Memory B cell (primary cell): Measurements from ENCODE around the gene G0S2.
"Not testable (repeated sequence)": the region's sequence is repeated elsewhere in the genome, so short reads cannot be mapped to it uniquely, and the experiment has no call there.

Source experiments
- ATAC-seq: fragments of 150-1000 bp; cut with Tn5 transposase; 2 replicates; pipeline ENCODE4 v1.10.0; 2021; ENCODE audit warnings: low read depth, mild to moderate bottlenecking, moderate library complexity
- DNase-seq, 2 donors: peaks; one replicate each; pipeline ENCODE4 v3.0.0; 2022; ENCODE audit warnings: low spot score in 2 of 2
- H3K27ac Mint-ChIP-seq: one replicate; pipeline ENCODE4 v1.8.0; 2022; ENCODE audit warnings: mild to moderate bottlenecking, moderate library complexity, mixed read lengths
- H3K27me3 Mint-ChIP-seq: one replicate; pipeline ENCODE4 v1.8.0; 2022; ENCODE audit warnings: mixed read lengths
- H3K36me3 Mint-ChIP-seq: one replicate; pipeline ENCODE4 v1.8.0; 2022; ENCODE audit warnings: mild to moderate bottlenecking, mixed read lengths
- H3K4me1 Mint-ChIP-seq: one replicate; pipeline ENCODE4 v1.8.0; 2022; ENCODE audit warnings: mixed read lengths
- H3K4me3 Mint-ChIP-seq: one replicate; pipeline ENCODE4 v1.8.0; 2022; ENCODE audit warnings: mild to moderate bottlenecking, moderate library complexity, mixed read lengths
- H3K9me3 Mint-ChIP-seq: one replicate; pipeline ENCODE4 v1.8.0; 2022; ENCODE audit warnings: mixed read lengths

The G0S2 gene

DNA sequence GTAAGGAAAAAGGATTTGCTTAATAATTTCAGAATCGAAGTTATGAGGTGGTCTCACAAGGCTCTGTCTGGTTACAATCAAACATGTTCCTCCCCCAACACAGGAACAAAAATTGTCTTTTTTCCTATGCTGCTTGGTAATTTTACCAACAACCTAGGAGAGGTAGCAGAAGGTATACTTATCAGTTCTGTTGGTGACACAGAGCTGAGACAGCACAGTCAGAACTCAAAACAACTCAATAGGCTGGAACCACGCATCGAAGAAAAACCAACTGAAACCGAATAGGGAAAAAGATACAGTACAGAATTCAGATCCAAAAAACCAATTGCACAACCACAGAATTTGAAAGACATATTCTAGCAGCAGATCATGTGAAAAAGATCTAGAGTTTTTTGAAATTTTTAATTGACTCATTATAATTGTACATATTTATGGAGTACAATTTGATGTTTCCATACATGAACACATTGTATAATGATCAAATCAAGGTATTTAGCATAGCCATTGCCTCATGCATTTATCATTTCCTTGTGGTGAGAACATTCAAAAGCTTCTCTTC lies 3.8 kb downstream of the G0S2 start:
- Mint-ChIP-seq H3K27ac (no peak overlapping the region), H3K4me1 (peaks cover 13% of the 10 kb centered on the region), H3K27me3 (peaks cover 31% of the 10 kb centered on the region), H3K9me3 (no peaks in the 10 kb centered on the region), H3K4me3 (no peak overlapping the region), H3K36me3 (no peaks in the 10 kb centered on the region)
- ATAC-seq (no peak), DNase-seq (no peak)

- H3K27ac Mint-ChIP-seq: no peak overlapping the region
- ATAC-seq (no peak), DNase-seq (no peak)
- no peaks in the 10 kb centered on the region for H3K9me3 Mint-ChIP-seq
- no peak overlapping the region for H3K4me3 Mint-ChIP-seq
- peaks cover 2% of the 10 kb centered on the region for H3K27me3 Mint-ChIP-seq
- peaks cover 3% of the 10 kb centered on the region for H3K4me1 Mint-ChIP-seq
- H3K36me3 Mint-ChIP-seq: no peaks in the 10 kb centered on the region
These were observed 10.6 kb downstream of the G0S2 start for GRCh38 chr1:209685821-209686220.

- Mint-ChIP-seq H3K36me3 (no peaks in the 10 kb centered on the region), H3K4me1 (peaks cover 3% of the 10 kb centered on the region), H3K27me3 (peaks cover 2% of the 10 kb centered on the region), H3K27ac (no peak overlapping the region), H3K4me3 (no peak overlapping the region), H3K9me3 (no peaks in the 10 kb centered on the region)
- no peak for DNase-seq
- ATAC-seq: no peak
These were observed 11.1 kb downstream of the G0S2 start for GRCh38 chr1:209686322-209686721.

DNA sequence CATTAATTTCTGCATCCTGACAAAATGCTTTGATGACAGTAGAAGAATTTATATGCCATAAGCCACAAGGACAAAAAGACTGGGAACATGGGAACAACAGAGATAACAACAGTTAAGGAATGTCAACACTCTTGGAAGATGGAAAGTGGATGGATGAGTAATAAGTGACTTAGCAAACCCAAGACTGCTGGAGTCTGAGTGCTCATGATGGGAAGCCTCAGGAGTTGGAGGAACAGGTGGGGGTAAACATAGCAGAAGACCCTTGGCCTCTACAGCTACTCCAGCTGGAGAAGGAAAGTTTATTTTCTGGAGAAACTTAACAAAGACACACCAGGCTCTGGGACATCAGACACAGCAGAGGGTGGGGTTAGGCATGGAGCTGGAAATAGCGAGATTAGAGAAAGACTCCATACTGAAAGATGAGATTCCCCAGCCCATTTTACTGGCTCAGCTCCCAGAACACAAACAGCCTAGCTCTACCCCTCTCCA lies 13.6 kb downstream of the G0S2 start:
- H3K9me3 Mint-ChIP-seq: no peaks in the 10 kb centered on the region
- peaks cover 5% of the 10 kb centered on the region for H3K27me3 Mint-ChIP-seq
- DNase-seq (no peak), ATAC-seq (no peak)
- H3K27ac Mint-ChIP-seq: no peak overlapping the region
- H3K4me3 Mint-ChIP-seq: no peak overlapping the region
- no peaks in the 10 kb centered on the region for H3K36me3 Mint-ChIP-seq
- peaks cover 5% of the 10 kb centered on the region for H3K4me1 Mint-ChIP-seq

- Mint-ChIP-seq H3K27ac (no peak overlapping the region), H3K27me3 (peaks cover 8% of the 10 kb centered on the region), H3K4me1 (peaks cover 5% of the 10 kb centered on the region), H3K9me3 (no peaks in the 10 kb centered on the region), H3K4me3 (no peak overlapping the region), H3K36me3 (no peaks in the 10 kb centered on the region)
- DNase-seq (no peak), ATAC-seq (no peak)
These were observed 14.3 kb downstream of the G0S2 start for GRCh38 chr1:209689477-209689876.

GRCh38 chr1:209691237-209691636 lies 16.0 kb downstream of the G0S2 start:
- H3K27me3 Mint-ChIP-seq: peaks cover 8% of the 10 kb centered on the region
- H3K27ac Mint-ChIP-seq: no peak overlapping the region
- ATAC-seq (no peak), DNase-seq (no peak)
- peaks cover 2% of the 10 kb centered on the region for H3K4me1 Mint-ChIP-seq
- no peaks in the 10 kb centered on the region for H3K9me3 Mint-ChIP-seq
- no peaks in the 10 kb centered on the region for H3K36me3 Mint-ChIP-seq
- no peak overlapping the region for H3K4me3 Mint-ChIP-seq

- H3K9me3 Mint-ChIP-seq: no peaks in the 10 kb centered on the region
- ATAC-seq (no peak), DNase-seq (no peak)
- no peak overlapping the region for H3K27ac Mint-ChIP-seq
- H3K27me3 Mint-ChIP-seq: peaks cover 10% of the 10 kb centered on the region
- no peaks in the 10 kb centered on the region for H3K36me3 Mint-ChIP-seq
- peaks cover 2% of the 10 kb centered on the region for H3K4me1 Mint-ChIP-seq
- H3K4me3 Mint-ChIP-seq: no peak overlapping the region
These were observed 17.1 kb downstream of the G0S2 start for GRCh38 chr1:209692296-209692695.

DNA sequence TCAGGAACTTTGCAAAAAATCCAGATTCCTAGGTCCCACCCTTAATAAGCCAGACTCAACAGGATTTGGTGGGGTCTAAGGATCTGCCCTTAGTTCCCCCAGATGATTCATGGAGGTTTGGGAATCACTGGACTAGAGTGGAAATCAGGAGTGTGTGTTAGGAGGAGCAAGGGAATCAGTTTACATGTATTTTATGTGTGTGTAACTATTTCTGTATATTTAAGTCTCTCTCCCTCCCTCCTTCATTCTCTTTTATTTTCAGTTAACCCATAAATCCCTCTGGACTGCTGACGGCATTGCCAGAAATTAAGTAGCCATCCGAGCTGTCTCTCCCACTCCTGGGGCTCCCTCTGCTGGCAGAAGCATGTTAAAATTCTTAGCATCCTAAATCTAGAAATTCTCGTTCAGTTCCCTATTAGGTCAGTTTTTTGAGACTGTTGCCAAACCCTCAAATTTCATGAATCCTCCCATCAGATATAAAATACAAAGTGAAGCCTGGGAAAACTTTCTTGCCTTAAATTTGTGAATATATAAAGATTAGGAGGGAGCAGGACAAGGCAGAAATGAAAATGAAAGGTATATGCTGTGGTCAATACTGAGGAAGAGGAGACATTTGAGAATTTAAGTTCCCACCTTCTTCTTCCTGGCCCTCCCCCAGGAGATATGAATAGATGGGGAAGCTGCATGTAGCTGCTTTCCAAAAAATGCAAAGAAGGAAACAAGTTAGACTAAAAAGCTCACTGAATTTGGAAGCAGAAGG lies 17.7 kb downstream of the G0S2 start:
- DNase-seq (peak; percentile 61 to 67), ATAC-seq (peak; percentile 52)
- H3K4me1 Mint-ChIP-seq: peaks cover 2% of the 10 kb centered on the region
- no peaks in the 10 kb centered on the region for H3K36me3 Mint-ChIP-seq
- H3K9me3 Mint-ChIP-seq: no peaks in the 10 kb centered on the region
- no peak overlapping the region for H3K27ac Mint-ChIP-seq
- H3K27me3 Mint-ChIP-seq: peaks cover 11% of the 10 kb centered on the region
- no peak overlapping the region for H3K4me3 Mint-ChIP-seq

- H3K27ac Mint-ChIP-seq: no peak overlapping the region
- peaks cover 3% of the 10 kb centered on the region for H3K9me3 Mint-ChIP-seq
- H3K4me1 Mint-ChIP-seq: peaks cover 3% of the 10 kb centered on the region
- peaks cover 12% of the 10 kb centered on the region for H3K27me3 Mint-ChIP-seq
- ATAC-seq: no peak
- no peak overlapping the region for H3K4me3 Mint-ChIP-seq
- no peaks in the 10 kb centered on the region for H3K36me3 Mint-ChIP-seq
- DNase-seq: no peak
These were observed 21.5 kb downstream of the G0S2 start for GRCh38 chr1:209696673-209697072.

DNA sequence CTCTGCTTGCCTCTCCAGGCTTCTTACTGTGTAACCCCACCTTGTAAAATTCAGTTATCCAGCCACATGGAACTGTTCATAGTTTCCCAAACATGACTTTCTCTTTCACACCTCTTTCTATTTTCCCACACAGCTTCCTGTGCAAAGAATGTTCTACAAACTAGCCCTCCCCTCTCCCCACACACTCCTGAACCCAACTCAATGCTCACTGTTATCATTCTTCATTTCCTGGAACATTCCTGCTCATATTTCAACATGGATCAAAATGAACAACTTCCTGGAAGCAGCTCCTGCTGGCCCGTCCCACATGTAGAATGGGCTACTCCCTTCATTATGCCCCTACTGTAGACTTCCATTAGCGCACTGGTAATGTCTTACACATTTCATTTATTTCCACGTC lies 21.9 kb downstream of the G0S2 start:
- Mint-ChIP-seq H3K4me1 (peaks cover 4% of the 10 kb centered on the region), H3K9me3 (peaks cover 3% of the 10 kb centered on the region), H3K27me3 (peaks cover 13% of the 10 kb centered on the region), H3K4me3 (no peak overlapping the region), H3K36me3 (no peaks in the 10 kb centered on the region), H3K27ac (no peak overlapping the region)
- ATAC-seq (no peak), DNase-seq (no peak)

GRCh38 chr1:209700686-209701085 lies 25.5 kb downstream of the G0S2 start:
- ATAC-seq, H3K36me3 Mint-ChIP-seq, H3K27me3 Mint-ChIP-seq, H3K9me3 Mint-ChIP-seq, H3K27ac Mint-ChIP-seq, DNase-seq, H3K4me3 Mint-ChIP-seq, H3K4me1 Mint-ChIP-seq: not testable (repeated sequence)

DNA sequence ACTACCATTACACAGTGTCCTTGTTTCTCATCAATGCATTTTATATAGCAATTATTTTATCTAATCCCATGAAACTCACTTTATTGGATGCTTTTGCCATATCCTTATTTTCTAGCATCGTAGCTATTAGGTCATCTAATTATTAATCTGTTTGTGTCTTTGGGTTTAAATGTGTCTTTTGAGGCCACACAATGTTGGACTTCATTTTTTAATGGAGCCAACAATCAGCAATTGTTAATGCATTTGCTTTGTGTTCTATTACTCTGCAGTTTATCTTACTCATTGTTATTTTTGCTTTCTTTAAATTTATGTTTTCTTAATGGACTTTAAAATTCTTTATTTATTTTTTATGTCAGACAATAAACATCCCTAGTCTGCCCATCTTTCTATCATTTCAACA lies 27.6 kb downstream of the G0S2 start:
- H3K4me3 Mint-ChIP-seq: no peak overlapping the region
- peaks cover 5% of the 10 kb centered on the region for H3K4me1 Mint-ChIP-seq
- no peak overlapping the region for H3K27ac Mint-ChIP-seq
- no peak for ATAC-seq
- no peak for DNase-seq
- peaks cover 3% of the 10 kb centered on the region for H3K9me3 Mint-ChIP-seq
- peaks cover 2% of the 10 kb centered on the region for H3K27me3 Mint-ChIP-seq
- no peaks in the 10 kb centered on the region for H3K36me3 Mint-ChIP-seq

DNA sequence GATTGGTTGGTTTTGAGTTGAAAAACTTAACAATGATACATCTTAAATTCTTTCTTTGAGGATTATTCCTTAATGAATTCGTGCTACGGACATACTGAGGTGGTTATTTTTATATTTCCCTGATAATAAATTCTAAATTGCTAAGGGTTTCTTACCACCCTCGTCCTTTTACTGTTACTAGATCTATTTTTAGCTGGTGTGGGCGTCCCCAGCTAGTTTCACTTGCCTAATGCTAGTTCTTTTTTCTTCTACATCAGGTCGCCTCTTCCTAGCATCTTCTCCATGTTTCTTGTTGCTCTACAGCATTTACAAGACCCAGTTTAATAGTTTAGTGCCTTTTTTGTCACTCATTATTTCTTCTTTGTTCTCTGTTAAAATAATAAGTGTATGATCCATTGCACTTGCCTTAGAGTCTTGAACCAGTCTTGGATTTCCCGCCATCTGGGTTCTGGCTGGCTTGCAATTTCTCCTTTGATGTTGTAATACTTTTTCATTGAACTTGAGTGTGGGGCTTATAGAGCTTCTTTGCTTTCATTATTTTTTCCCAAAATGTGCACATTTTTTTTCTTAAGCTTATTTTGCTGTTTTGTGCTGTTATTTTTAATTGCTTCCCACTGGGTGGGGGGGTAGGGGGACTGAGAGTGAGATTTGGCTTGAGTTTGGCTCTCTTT lies 28.8 kb downstream of the G0S2 start:
- Mint-ChIP-seq H3K9me3 (peaks cover 3% of the 10 kb centered on the region), H3K4me3 (no peak overlapping the region), H3K4me1 (peaks cover 5% of the 10 kb centered on the region), H3K36me3 (no peaks in the 10 kb centered on the region), H3K27me3 (peaks cover 2% of the 10 kb centered on the region), H3K27ac (no peak overlapping the region)
- DNase-seq: no peak
- ATAC-seq: no peak

DNA sequence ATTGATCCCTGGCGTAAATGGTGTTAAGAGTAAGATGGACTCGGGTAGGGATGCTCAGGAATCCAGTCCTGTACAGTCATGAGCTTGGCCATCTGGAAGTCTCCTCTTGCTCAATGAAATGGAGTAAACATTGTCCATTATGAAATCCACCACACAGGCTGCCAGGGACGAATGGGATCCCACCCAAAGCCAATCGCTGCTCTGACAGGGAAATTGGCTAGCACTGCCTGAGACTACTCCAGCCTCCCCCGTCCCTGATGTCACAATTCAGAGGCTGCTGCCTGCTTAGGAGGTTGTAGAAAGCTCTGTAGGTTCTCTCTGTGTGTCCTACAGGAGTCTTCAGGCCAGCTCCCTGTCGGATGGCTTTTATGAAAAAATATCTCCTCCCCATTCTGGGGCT lies 29.4 kb downstream of the G0S2 start, which contains the start of gene HSD11B1:
HSD11B1 (plus strand) TSS at position 263 of the 400 bp plus-strand sequence; CDS start at position 360, 97 bp downstream.
- H3K4me1 Mint-ChIP-seq: peaks cover 5% of the 10 kb centered on the region
- DNase-seq (no peak), ATAC-seq (no peak)
- peaks cover 3% of the 10 kb centered on the region for H3K9me3 Mint-ChIP-seq
- peaks cover 2% of the 10 kb centered on the region for H3K27me3 Mint-ChIP-seq
- no peak within 1 kb of the TSS for H3K27ac Mint-ChIP-seq
- no peak within 1 kb of the TSS for H3K4me3 Mint-ChIP-seq
- H3K36me3 Mint-ChIP-seq: no peaks in the 10 kb centered on the region
